ENCODE results near the gene TBK1. TPM values are rescaled to one million over a fixed set of nuclear protein-coding genes. Genes with fewer than 3 reads are reported as not detected.
"Not testable (repeated sequence)": the region's sequence is repeated elsewhere in the genome, so short reads cannot be mapped to it uniquely, and the experiment has no call there.

The TBK1 gene
- total RNA-seq, 1 experiment from 2014 or later, result 26.2 TPM

GRCh38 chr12:64486657-64487056 is 34.7 kb downstream of the TBK1 start:
- in situ Hi-C loops (cut with HindIII; ENCODE audit: low sequenced_read_pairs), result no loop called here
- DNase-seq (ENCODE audit: low spot score), result no peak

DNA sequence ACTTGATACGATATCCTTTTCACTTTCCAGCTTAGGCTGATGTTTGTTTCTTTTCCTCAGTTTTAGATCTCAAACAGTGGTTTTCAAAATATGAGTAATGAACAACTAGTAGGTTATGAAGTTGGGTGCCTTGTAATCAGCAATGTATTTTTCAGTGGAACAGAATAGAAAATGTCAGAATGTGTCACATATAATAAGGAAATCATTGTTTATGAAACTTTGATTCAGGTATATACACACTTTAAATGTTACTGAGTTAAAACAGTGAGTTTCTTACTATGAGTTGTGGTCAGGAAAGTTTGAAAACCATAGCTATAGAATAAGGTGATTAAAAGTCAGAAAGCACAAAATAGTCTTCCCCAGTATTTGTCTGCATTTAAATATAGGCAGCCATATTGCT is 39.8 kb downstream of the TBK1 start:
- no peak for DNase-seq (ENCODE audit: low spot score)
- in situ Hi-C loops (cut with HindIII; ENCODE audit: low sequenced_read_pairs), result no loop called here

DNA sequence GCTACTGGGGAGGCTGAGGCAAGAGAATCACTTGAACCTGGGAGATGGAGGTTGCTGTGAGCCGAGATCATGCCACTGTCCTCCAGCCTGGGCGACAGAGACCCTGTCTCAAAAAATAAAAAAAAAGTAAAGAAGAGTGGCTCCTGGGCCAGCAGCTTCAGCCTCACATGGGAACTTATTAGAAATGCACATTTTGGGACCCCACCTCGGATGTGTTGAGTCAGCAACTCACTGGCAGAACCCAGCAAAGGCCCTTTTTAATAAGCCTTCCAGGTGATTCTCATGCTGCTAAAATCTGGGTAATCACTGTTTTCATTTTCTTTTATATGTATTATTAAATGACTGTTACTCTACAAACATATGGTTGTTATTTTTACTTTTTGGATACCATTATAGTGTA is 41.6 kb downstream of the TBK1 start:
- DNase-seq (ENCODE audit: low spot score), result no peak
- in situ Hi-C loops (cut with HindIII; ENCODE audit: low sequenced_read_pairs), result no loop called here

GRCh38 chr12:64494998-64495729 is 43.2 kb downstream of the TBK1 start:
- in situ Hi-C loops (cut with HindIII; ENCODE audit: low sequenced_read_pairs), result no loop called here
- peak; percentile 23 for DNase-seq (ENCODE audit: low spot score)

DNA sequence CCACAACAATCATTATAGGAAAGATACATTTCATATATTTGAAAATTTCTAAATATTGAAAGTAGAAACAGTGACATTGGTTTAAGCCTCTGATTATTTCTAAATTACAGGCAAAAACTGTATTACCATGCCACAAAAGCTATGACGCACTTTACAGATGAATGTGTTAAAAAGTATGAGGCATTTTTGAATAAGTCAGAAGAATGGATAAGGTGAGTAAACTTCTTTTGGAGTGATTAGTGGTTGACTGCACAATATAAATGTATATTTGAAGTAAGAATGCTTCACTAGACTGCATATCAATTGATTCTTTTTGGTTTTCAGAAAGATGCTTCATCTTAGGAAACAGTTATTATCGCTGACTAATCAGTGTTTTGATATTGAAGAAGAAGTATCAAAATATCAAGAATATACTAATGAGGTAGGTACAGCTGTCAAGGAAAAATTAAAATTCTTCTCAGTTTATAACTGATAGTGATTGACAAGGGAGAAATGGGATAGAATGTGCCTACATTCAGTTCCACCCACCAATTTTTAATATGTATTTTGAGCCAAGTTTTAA is 45.0 kb downstream of the TBK1 start:
- in situ Hi-C loops (cut with HindIII; ENCODE audit: low sequenced_read_pairs), result no loop called here
- no peak for DNase-seq (ENCODE audit: low spot score)

GRCh38 chr12:64497484-64497883 is 45.6 kb downstream of the TBK1 start:
- in situ Hi-C loops (cut with HindIII; ENCODE audit: low sequenced_read_pairs), result no loop called here
- DNase-seq (ENCODE audit: low spot score), result no peak

DNA sequence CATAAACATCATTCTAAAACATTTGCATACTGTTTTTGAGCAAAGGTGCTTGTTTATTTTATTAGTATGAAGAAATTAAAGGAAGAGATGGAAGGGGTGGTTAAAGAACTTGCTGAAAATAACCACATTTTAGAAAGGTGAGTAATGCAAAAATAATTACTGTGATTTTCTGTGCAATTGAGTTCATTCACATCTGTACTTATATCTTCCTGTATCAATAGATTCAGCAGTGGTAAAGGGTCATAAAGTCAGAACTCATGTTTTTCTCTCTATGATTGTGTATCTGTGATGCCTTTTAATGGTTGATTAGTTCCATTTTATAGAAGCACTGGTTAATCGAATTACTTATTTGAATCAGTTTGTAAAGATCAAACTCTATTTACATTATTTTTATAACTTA is 46.0 kb downstream of the TBK1 start:
- no peak for DNase-seq (ENCODE audit: low spot score)
- in situ Hi-C loops (cut with HindIII; ENCODE audit: low sequenced_read_pairs), result no loop called here

DNA sequence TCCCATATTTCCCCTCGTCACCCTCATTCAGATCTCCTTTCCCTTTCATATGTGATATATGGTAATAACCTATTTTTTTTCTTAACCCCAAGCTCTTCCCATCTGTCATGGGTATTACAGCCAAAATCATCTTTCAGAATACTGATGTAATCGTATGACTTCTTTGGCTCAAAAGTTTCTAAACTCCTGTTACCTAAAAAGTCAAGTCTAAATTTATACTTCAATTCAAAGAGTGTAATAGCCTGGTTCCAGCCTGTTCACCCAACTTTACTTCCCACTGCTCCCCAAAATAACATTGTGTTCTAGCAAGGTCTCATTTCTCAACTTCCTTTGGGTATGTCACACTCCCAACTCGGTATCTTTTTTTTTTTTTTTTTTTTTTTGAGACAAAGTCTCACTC is 48.5 kb downstream of the TBK1 start:
- peak; percentile 6 for DNase-seq (ENCODE audit: low spot score)
- in situ Hi-C loops (cut with HindIII; ENCODE audit: low sequenced_read_pairs), result no loop called here

- DNase-seq (ENCODE audit: low spot score), result no peak
- in situ Hi-C loops (cut with HindIII; ENCODE audit: low sequenced_read_pairs), result no loop called here
These were observed 49.6 kb downstream of the TBK1 start for GRCh38 chr12:64501486-64501885.

DNA sequence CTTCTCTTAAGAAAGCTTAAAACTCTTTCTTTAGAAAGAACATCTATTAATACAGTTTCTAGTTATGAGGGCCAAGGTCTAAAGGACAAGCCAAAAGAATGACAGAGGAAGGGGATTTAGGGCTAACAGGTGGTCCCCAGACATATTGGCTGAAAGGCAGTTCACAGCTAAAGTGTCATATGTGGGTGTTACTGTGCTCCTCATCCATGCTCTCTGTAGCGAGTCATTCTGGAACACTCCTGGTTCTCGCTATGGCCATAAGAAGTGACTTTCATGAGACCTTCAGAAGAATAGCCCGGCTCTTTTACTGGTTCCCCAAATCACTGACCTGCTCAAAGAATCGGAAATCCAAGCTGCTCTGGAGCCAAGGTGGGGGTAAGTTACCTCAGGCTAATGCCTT is 55.0 kb downstream of the TBK1 start:
- in situ Hi-C loops (cut with HindIII; ENCODE audit: low sequenced_read_pairs), result no loop called here
- no peak for DNase-seq (ENCODE audit: low spot score)

GRCh38 chr12:64510667-64511066 is 58.7 kb downstream of the TBK1 start:
- in situ Hi-C loops (cut with HindIII; ENCODE audit: low sequenced_read_pairs), result no loop called here
- no peak for DNase-seq (ENCODE audit: low spot score)

DNA sequence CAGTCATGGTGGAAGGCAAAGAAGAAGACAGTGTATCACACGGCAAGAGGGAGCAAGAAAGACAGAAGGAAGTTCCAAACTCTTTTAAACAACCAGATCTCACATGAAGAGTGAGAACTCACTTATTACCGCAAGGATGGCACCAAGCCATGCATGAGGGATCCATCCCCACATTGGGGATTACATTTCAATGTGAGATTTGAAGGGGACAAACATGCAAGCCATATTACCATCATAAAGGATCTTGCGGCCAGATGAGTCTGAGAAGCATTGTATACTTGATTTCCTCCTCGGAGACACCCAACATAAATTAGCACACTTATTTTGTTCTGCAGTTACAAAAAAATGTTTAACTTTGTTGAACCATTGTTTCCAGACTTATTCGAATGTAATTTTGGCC is 66.5 kb downstream of the TBK1 start:
- DNase-seq (ENCODE audit: low spot score), result no peak
- in situ Hi-C loops (cut with HindIII; ENCODE audit: low sequenced_read_pairs), result no loop called here

DNA sequence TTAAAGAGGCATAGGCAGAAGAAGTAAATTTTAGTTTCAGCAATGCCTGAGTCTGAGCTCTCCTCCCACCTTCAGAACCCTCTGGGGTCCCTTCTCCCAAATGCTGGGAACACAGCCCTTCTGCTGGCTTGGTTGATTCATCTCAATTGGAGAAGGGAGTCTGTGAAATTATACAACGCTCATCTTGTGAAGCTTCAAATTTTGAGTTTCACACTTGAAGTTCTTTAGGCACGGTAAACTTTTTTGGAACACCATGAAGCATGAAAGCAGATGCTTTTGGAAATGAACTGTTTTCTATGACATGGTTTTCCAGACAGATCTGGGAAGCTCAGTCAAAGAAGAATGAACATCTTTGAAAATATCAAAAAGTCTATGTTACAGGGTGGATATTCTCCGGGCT is 69.9 kb downstream of the TBK1 start:
- DNase-seq (ENCODE audit: low spot score), result no peak
- in situ Hi-C loops (cut with HindIII; ENCODE audit: low sequenced_read_pairs), result no loop called here

DNA sequence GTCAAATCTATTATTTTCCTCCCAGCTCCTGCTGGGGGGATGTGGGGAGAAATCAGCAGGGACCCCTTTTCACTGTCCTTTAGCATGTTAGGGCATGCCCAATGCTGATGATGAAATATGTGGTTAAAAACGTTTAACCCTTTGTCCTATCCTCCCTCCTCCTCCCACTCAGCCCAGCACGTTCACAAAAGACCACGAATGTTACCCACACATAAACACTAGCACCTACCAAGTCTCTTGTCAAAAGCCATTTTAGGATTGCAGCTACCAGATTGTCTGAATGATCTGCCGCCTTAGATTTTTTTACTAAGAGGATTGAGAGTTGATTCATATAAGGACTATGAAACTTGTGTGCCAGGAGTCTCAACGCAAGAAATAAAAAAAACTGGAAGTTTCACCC is 70.4 kb downstream of the TBK1 start:
- in situ Hi-C loops (cut with HindIII; ENCODE audit: low sequenced_read_pairs), result no loop called here

DNA sequence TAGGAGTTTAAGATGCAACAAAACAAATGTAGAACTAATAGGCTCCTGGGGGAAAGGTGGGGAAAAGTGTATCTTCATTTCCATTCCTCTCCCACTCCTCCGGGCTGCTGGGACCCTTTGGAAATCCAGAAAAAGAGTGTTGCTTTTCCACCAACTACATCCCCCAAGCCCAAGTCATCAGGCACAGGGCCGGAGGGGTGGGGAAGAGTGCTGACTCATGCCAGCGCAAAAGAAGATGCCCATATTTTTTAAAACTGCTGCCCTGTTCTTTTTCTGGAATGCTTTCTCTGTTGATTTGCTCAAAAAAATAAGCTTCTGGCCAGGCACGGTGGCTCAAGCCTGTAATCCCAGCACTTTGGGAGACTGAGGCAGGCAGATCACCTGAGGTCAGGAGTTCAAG is 70.9 kb downstream of the TBK1 start:
- in situ Hi-C loops (cut with HindIII; ENCODE audit: low sequenced_read_pairs), result no loop called here
- DNase-seq (ENCODE audit: low spot score), result no peak

More for the DNA sequence above, 70.4 kb downstream of the TBK1 start:
- DNase-seq (ENCODE audit: low spot score), result no peak

DNA sequence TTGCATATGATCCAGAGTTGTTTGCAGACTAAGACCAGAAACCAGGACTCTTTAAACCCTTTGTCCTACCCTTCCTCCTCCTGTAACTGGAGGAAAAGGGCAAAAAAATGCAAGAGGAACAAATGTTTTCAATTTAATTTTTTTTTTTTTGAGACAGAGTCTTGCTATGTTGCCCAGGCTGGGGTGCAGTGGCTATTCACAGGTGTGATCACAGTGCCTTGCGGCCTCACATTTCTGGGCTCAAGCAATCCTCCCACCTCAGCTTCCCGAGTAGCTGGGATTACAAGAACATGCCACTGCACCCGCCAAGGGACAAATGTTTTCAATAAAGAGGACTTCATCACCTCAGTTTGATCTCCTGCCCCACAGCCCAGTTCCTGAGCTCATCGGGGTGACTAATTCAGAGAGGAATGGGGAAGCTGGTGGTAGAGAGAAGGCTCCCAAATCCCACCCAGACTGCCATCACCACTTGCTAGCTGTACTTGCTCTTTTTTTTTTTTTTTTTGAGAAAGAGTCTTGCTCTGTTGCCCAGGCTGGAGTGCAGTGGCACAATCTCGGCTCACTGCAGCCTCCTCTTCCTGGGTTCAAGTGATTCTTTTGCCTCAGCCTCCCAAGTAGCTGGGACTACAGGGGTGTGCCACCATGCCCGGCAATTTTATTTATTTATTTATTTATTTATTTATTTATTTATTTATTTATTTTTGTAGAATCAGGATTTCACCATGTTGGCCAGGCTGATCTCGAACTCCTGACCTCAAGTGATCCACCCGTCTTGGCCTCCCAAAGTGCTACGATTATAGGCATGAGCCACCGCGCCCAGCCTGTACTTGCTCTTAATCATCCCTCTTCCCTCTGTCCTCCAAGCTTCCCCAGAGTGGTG is 71.9 kb downstream of the TBK1 start:
- in situ Hi-C loops (cut with HindIII; ENCODE audit: low sequenced_read_pairs); DNase-seq (ENCODE audit: low spot score): not testable (repeated sequence)

DNA sequence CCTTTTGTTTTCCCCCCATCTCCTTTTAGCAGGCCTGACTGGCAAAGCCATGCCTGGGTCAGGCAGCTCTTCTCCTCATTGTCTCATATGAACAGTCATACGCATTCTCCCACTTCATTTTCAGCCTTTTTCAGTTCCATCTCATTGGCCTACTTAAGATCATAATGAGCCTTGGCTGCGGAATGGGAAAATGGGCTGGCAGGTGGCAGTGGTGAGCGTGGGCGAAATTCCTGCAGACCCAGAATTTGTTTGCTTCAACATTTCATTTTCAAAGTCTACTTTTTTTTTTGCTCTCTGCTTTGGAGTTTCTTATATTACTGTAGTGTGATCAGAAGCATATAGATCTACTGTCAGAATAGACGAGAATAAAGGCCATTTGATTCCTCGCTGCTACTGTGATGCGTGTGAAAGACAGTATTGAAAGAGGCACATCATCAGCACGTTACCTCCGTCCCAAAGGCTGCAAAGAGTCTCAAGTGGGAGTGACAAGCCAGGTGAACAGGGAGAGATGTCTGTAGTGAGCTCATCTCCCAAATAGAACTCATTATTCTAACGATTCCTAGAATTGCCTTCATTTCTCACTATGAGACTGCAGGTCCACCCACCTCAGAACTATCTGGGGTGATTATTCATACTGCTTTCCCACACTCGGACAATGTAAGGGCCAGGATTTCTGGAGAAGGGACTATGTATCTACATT is 73.7 kb downstream of the TBK1 start:
- DNase-seq (ENCODE audit: low spot score), result no peak
- in situ Hi-C loops (cut with HindIII; ENCODE audit: low sequenced_read_pairs), result loop anchor here (25.0 kb wide), 1 partner anchor 162 kb away; no protein-coding TSS in a partner anchor

- DNase-seq (ENCODE audit: low spot score), result no peak
- in situ Hi-C loops (cut with HindIII; ENCODE audit: low sequenced_read_pairs), result loop anchor here (25.0 kb wide), 1 partner anchor 160 kb away; no protein-coding TSS in a partner anchor
These were observed 74.9 kb downstream of the TBK1 start for GRCh38 chr12:64526859-64527258.

DNA sequence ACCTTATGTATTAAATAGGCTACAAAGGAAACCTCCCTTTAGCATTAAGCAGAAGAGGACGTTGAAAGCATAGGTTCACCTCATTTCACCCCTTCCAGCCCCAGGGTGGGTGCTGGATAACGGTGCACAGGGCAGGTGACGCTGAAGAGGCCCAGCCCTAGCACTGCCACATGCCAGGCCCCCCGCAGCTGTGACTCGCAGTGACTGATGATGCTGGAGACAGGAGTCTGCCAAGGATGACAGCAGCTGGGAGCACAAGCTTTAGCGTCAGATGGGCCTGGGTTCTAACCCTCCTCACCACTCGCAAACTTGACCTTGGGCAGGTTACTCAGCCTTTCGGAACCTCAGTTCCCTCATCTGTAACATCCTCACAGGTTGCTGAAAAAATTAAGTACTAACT is 76.7 kb downstream of the TBK1 start:
- in situ Hi-C loops (cut with HindIII; ENCODE audit: low sequenced_read_pairs), result loop anchor here (25.0 kb wide), 1 partner anchor 159 kb away; no protein-coding TSS in a partner anchor
- DNase-seq (ENCODE audit: low spot score), result no peak
